GM20431 (cell line): ENCODE measurements around the gene CST2.
"Not testable (repeated sequence)": the region's sequence is repeated elsewhere in the genome, so short reads cannot be mapped to it uniquely, and the experiment has no call there.

Experiments used
- in situ Hi-C: fragments of 300-500 bp; cut with MseI, MboI; formaldehyde crosslinking; loops from one replicate; pipeline ENCODE4 v1.15.0; 2020; ENCODE audit warnings: low sequenced_read_pairs; ENCODE audit not compliant: unreplicated experiment

Gene CST2

GRCh38 chr20:23820493-23820892 lies 6.0 kb downstream of the CST2 start:
- in situ Hi-C loops, result no loop called here

GRCh38 chr20:23811559-23811958 lies 15.0 kb downstream of the CST2 start:
- in situ Hi-C loops, result not testable (repeated sequence)

GRCh38 chr20:23810349-23810748 lies 16.2 kb downstream of the CST2 start:
- in situ Hi-C loops, result not testable (repeated sequence)

- in situ Hi-C loops, result no loop called here
Measured at GRCh38 chr20:23800865-23801264, 25.7 kb downstream of the CST2 start.

- in situ Hi-C loops, result not testable (repeated sequence)
Measured at GRCh38 chr20:23799216-23799847, 27.2 kb downstream of the CST2 start.

- in situ Hi-C loops, result no loop called here
Measured at GRCh38 chr20:23795526-23795925, 31.0 kb downstream of the CST2 start.

- in situ Hi-C loops, result no loop called here
Measured at GRCh38 chr20:23794841-23795240, 31.7 kb downstream of the CST2 start.

- in situ Hi-C loops, result no loop called here
Measured at GRCh38 chr20:23794065-23794464, 32.5 kb downstream of the CST2 start.

DNA sequence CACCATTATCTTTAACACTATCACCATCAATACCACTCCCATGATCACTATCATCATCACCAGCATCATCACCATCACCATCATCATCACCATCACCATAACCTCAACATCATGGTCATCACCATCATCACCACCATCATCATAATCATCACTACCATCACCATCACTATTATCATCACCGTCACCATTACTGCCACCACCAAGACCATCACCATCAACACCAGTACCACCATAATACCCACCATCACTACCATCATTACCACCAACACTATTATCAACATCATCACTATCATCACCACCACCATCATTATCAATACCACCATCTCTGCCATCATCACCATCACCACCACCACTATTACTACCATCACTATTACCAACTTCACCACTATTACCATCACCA lies 43.1 kb downstream of the CST2 start:
- in situ Hi-C loops, result no loop called here

- in situ Hi-C loops, result no loop called here
Measured at GRCh38 chr20:23782366-23782983, 44.1 kb downstream of the CST2 start.

- in situ Hi-C loops, result not testable (repeated sequence)
Measured at GRCh38 chr20:23778676-23779075, 47.9 kb downstream of the CST2 start.

- in situ Hi-C loops, result not testable (repeated sequence)
Measured at GRCh38 chr20:23777380-23777779, 49.1 kb downstream of the CST2 start.

DNA sequence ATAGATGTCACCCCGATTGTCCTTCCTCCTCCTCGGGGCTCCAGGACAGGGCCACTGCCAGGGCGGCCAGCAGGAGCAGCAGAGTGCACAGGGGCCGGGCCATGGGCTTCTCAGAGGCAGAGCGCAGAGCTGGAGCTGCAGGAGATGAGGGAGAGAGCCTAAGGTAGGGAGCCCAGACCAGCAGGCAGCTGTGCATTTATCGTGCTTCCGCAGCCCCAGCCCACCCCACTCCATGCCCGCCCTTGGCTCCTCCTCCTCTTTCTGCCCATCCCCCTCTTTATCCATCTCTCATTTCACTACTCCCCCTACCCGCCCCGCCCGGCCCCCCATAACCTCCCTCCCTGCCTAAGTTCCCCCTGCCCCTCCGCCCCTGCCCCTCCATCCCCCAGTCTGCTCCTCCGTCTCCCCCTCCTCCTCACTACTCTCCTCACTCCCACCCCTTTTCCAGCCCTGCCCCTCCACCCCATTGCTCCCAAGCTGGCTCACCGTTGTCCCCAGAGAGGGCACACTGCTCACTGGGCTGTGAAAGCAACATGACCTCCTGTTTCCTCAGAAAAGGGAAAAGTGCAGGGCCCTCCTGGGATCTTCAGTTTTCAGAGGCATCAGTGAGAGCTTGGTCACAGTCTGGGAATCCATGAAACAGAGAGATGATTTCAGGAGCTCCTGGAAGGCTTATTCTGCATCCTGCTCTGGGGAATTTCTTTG lies 50.3 kb downstream of the CST2 start:
- in situ Hi-C loops, result no loop called here

DNA sequence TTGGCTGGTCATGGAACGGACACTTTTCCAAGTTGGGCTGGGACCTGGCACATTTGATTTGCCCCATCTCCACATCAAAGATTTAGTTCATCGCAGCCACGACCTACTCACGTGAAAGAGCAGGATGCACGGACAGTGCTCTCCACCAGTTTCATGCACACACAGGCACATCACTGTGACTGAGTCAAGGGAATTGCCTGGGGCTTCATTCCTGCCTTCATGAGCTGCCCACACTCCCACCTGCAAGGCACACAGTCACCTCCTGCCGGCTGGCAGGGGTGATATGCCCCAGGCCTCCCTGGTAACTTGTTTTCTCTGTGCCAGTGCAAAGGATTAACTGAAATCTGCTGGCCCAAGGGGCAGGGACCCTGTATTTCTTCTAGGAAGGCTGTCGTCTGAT lies 52.4 kb downstream of the CST2 start:
- in situ Hi-C loops, result no loop called here
